Peyer's patch (tissue), 4 donors: ENCODE data around the gene CRIM1.

ENCODE experiments used
- POLR2A ChIP-seq, 2 donors: fragments of 450-650 bp; IDR thresholded peaks; one replicate each; pipeline ENCODE4 v1.5.1; 2017; ENCODE audit warnings: antibody characterized with exemption in 2 of 2, mild to moderate bottlenecking in 2 of 2, moderate library complexity in 2 of 2
- TF ChIP-seq, protein P1 (sequence below), 6 experiments: fragments of 450-650 bp in 4 of 6; fragments of 200-600 bp in 2 of 6; sonication (generic) in 1 of 6; IDR thresholded peaks; one replicate each; pipeline ENCODE4 v1.5.1; 2017 to 2019; ENCODE audit warnings: antibody characterized with exemption in 6 of 6, mild to moderate bottlenecking in 3 of 6, moderate library complexity in 1 of 6

DNA sequence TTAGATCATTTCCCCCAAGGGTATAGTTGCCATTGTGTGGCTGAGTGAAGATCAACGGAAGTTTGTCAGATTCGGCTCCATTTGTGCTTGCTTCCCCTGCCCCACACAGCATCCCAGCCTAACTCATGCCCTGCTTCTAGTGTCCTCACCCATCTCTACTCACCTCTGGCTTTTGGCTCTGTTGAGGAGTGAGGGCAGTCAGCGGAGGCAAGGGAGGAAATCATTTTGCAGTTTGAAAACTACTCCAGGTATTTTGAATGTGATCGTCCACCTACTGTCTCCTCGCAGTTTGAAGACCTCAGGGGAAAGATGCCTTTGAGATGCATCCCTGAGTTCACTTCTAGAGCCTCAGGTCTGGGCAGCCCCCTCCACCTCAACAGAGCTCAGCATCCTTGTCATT, 126.1 kb downstream of the CRIM1 start:
- TF ChIP-seq, protein P1, sequence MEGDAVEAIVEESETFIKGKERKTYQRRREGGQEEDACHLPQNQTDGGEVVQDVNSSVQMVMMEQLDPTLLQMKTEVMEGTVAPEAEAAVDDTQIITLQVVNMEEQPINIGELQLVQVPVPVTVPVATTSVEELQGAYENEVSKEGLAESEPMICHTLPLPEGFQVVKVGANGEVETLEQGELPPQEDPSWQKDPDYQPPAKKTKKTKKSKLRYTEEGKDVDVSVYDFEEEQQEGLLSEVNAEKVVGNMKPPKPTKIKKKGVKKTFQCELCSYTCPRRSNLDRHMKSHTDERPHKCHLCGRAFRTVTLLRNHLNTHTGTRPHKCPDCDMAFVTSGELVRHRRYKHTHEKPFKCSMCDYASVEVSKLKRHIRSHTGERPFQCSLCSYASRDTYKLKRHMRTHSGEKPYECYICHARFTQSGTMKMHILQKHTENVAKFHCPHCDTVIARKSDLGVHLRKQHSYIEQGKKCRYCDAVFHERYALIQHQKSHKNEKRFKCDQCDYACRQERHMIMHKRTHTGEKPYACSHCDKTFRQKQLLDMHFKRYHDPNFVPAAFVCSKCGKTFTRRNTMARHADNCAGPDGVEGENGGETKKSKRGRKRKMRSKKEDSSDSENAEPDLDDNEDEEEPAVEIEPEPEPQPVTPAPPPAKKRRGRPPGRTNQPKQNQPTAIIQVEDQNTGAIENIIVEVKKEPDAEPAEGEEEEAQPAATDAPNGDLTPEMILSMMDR (IDR thresholded peaks at IDR 0.05), result no peak
- TF ChIP-seq POLR2A (IDR thresholded peaks at IDR 0.05), result no peak
